NOMO-1 treated with dmso at 0.1 percent for 144 hours (cell line): ENCODE measurements around the gene PCDHB13.
"Not testable (repeated sequence)": the region's sequence is repeated elsewhere in the genome, so short reads cannot be mapped to it uniquely, and the experiment has no call there.

Experiments
- DNase-seq: peaks from one replicate; lab custom pipeline; 2025; ENCODE audit not compliant: unreplicated experiment; lab: John Stamatoyannopoulos, UW

The PCDHB13 gene

DNA sequence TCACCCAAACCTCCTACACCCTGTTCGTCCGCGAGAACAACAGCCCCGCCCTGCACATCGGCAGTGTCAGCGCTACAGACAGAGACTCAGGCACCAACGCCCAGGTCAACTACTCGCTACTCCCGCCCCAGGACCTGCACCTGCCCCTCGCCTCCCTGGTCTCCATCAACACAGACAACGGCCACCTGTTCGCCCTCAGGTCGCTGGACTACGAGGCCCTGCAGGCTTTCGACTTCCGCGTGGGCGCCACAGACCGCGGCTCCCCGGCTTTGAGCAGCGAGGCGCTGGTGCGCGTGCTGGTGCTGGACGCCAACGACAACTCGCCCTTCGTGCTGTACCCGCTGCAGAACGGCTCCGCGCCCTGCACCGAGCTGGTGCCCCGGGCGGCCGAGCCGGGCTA is 12.6 kb upstream of the PCDHB13 start:
- DNase-seq, result not testable (repeated sequence)

DNA sequence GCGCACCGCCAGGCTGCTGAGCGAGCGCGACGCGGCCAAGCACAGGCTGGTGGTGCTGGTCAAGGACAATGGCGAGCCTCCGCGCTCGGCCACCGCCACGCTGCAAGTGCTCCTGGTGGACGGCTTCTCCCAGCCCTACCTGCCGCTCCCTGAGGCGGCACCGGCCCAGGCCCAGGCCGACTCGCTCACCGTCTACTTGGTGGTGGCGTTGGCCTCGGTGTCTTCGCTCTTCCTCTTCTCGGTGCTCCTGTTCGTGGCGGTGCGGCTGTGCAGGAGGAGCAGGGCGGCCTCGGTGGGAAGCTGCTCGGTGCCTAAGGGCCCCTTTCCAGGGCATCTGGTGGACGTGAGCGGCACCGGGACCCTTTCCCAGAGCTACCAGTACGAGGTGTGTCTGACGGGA is 12.1 kb upstream of the PCDHB13 start:
- DNase-seq, result not testable (repeated sequence)

DNA sequence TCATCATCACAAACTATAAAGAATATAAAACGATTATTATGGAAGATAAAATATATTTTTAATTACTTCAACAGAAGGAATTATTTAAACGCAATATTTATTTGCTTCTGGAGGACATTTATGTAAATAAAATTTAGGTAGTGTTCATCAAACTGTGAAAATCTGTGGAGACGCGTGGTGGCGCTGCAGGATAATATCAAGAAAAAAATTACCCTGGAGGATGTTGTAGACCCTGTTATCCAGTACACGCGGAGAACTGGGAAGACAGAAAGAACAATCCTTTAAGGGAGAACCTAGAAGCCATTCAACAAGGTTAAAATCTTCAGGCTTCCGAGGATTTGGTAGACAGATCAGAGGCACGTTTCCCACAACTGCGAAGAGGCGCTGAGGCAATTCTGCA is 5.2 kb upstream of the PCDHB13 start, which contains the start of gene PCDHB12:
TSS of gene PCDHB12 (plus strand) at position 242 of the 400 bp plus-strand sequence. CDS start 189 bp downstream, outside the sequence.
- DNase-seq, result no peak

DNA sequence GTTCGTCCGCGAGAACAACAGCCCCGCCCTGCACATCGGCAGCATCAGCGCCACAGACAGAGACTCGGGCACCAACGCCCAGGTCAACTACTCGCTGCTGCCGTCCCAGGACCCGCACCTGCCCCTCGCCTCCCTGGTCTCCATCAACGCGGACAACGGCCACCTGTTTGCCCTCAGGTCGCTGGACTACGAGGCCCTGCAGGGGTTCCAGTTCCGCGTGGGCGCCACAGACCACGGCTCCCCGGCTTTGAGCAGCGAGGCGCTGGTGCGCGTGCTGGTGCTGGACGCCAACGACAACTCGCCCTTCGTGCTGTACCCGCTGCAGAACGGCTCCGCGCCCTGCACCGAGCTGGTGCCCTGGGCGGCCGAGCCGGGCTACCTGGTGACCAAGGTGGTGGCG is 3.4 kb upstream of the PCDHB13 start:
- DNase-seq, result not testable (repeated sequence)

DNA sequence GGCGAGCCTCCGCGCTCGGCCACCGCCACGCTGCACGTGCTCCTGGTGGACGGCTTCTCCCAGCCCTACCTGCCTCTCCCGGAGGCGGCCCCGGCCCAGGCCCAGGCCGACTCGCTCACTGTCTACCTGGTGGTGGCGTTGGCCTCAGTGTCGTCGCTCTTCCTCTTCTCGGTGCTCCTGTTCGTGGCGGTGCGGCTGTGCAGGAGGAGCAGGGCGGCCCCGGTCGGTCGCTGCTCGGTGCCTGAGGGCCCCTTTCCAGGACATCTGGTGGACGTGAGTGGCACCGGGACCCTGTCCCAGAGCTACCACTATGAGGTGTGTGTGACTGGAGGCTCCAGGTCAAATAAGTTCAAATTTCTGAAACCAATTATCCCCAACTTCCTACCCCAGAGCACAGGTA is 2.9 kb upstream of the PCDHB13 start:
- DNase-seq, result not testable (repeated sequence)

DNA sequence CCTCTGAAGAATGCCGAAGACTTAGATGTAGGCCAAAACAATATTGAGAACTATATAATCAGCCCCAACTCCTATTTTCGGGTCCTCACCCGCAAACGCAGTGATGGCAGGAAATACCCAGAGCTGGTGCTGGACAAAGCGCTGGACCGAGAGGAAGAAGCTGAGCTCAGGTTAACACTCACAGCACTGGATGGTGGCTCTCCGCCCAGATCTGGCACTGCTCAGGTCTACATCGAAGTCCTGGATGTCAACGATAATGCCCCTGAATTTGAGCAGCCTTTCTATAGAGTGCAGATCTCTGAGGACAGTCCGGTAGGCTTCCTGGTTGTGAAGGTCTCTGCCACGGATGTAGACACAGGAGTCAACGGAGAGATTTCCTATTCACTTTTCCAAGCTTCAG is 864 bp downstream of the PCDHB13 start:
- not testable (repeated sequence) for DNase-seq

DNA sequence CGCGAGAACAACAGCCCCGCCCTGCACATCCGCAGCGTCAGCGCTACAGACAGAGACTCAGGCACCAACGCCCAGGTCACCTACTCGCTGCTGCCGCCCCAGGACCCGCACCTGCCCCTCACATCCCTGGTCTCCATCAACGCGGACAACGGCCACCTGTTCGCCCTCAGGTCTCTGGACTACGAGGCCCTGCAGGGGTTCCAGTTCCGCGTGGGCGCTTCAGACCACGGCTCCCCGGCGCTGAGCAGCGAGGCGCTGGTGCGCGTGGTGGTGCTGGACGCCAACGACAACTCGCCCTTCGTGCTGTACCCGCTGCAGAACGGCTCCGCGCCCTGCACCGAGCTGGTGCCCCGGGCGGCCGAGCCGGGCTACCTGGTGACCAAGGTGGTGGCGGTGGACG is 1.8 kb downstream of the PCDHB13 start:
- not testable (repeated sequence) for DNase-seq

DNA sequence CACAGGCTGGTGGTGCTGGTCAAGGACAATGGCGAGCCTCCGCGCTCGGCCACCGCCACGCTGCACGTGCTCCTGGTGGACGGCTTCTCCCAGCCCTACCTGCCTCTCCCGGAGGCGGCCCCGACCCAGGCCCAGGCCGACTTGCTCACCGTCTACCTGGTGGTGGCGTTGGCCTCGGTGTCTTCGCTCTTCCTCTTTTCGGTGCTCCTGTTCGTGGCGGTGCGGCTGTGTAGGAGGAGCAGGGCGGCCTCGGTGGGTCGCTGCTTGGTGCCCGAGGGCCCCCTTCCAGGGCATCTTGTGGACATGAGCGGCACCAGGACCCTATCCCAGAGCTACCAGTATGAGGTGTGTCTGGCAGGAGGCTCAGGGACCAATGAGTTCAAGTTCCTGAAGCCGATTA is 2.3 kb downstream of the PCDHB13 start:
- not testable (repeated sequence) for DNase-seq

DNA sequence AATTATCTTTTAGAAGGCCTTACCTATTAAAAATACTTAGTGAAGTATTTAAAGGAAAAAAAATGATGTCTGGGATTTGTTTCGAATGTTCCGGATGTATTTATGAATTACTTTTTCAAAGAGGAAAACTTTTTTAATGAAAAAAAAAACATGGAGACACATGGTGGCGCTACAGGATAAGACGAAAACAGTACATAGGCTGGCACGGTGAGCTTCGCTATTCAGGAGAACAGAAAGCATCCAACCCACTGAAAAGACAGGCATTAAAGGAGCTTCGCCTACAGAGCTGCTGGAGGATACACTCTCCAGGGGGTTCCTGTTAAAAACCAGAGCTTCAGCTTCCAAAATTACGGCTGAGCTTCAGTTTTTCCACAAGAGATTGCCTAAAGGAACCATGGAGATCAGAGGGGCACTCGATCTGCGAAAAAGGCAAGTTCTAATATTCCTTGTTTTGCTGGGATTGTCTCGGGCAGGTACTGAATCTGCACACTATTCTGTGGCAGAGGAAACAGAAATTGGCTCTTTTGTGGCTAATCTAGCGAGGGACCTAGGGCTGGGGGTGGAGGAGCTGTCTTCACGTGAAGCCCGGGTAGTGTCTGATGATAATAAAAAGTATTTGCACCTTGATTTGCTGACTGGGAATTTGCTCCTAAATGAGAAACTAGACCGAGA is 9.5 kb downstream of the PCDHB13 start, which contains the start of gene PCDHB14:
TSS of gene PCDHB14 (plus strand) at position 232 of the 672 bp plus-strand sequence. CDS start at position 395, 163 bp downstream.
- peak; percentile 16 for DNase-seq

DNA sequence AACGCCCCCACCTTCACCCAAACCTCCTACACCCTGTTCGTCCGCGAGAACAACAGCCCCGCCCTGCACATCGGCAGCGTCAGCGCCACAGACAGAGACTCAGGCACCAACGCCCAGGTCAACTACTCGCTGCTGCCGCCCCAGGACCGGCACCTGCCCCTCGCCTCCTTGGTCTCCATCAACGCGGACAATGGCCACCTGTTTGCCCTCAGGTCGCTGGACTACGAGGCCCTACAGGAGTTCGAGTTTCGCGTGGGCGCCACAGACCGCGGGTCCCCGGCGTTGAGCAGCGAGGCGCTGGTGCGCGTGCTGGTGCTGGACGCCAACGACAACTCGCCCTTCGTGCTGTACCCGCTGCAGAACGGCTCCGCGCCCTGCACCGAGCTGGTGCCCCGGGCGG is 11.1 kb downstream of the PCDHB13 start:
- not testable (repeated sequence) for DNase-seq

DNA sequence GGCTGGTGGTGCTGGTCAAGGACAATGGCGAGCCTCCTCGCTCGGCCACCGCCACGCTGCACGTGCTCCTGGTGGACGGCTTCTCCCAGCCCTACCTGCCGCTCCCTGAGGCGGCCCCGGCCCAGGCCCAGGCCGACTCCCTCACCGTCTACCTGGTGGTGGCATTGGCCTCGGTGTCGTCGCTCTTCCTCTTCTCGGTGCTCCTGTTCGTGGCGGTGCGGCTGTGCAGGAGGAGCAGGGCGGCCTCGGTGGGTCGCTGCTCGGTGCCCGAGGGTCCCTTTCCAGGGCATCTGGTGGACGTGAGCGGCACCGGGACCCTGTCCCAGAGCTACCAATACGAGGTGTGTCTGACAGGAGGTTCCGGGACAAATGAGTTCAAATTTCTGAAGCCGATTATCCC is 11.7 kb downstream of the PCDHB13 start:
- not testable (repeated sequence) for DNase-seq

DNA sequence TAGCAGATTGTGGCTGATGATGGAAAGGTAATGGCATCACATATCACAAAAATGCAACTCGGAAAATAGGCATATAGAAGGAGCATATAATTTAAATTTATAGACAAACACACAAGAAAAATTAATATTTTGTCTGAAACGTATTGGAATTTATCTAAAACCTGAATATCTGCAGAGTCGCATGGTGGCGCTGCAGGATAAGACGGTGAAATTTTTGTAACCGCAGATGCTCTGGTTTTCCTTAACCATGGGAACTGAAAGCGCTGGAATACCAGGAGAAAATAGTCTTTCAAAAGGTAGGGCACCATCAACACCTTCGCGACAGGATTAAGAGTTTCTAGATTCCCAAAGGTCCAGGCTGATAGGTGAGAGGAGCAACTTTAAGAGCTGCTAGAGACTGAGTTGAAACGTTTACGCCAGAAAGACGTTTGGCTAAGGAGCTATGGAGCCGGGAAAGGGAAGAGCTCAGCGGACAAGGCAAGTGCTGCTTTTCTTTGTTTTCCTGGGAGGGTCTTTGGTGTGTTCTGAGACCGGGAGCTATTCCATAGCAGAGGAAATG is 20.5 kb downstream of the PCDHB13 start:
- DNase-seq, result no peak

DNA sequence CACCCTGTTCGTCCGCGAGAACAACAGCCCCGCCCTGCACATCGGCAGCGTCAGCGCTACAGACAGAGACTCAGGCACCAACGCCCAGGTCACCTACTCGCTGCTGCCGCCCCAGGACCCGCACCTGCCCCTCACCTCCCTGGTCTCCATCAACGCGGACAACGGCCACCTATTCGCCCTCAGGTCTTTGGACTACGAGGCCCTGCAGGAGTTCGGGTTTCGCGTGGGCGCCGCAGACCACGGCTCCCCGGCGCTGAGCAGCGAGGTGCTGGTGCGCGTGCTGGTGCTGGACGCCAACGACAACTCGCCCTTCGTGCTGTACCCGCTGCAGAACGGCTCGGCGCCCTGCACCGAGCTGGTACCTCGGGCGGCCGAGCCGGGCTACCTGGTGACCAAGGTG is 22.2 kb downstream of the PCDHB13 start:
- DNase-seq, result not testable (repeated sequence)

DNA sequence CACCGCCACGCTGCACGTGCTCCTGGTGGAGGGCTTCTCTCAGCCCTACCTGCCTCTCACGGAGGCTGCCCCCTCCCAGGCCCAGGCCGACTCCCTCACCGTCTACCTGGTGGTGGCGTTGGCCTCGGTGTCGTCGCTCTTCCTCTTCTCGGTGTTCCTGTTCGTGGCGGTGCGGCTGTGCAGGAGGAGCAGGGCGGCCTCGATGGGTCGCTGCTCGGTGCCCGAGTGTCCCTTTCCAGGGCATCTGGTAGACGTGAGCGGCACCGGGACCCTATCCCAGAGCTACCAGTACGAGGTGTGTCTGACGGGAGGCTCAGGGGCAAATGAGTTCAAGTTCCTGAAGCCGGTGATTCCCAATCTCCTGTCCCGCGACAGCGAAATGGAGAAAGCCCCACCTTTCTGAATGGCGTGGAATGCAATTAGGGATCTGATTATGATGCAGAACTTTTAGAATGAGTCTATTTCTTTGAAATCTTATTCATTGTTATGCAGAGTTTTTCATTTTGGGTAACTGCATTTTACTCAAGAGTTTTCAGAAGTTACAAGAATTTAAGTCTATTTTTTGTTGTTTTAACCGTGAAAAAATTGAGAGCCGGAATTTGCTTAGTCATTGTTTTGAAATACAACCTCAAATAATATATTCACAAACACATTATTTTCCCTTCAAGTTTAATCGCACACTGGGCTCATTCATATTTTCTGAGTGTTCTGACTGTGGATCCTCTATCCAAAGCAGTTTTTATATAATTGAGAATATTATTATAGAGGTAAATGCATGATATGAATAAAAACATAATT is 23.0 kb downstream of the PCDHB13 start:
- no peak for DNase-seq

DNA sequence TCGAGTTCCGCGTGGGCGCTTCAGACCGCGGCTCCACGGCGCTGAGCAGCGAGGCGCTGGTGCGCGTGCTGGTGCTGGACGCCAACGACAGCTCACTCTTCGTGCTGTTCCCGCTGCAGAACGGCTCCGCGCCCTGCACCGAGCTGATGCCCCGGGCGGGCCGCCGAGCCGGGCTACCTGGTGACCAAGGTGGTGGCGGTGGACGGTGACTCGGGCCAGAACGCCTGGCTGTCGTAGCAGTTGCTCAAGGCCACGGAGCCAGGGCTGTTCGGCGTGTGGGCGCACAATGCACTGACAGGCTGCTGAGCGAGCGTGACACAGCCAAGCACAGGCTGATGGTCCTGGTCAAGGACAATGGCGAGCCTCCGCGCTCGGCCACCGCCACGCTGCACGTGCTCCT is 27.8 kb downstream of the PCDHB13 start:
- DNase-seq, result no peak

DNA sequence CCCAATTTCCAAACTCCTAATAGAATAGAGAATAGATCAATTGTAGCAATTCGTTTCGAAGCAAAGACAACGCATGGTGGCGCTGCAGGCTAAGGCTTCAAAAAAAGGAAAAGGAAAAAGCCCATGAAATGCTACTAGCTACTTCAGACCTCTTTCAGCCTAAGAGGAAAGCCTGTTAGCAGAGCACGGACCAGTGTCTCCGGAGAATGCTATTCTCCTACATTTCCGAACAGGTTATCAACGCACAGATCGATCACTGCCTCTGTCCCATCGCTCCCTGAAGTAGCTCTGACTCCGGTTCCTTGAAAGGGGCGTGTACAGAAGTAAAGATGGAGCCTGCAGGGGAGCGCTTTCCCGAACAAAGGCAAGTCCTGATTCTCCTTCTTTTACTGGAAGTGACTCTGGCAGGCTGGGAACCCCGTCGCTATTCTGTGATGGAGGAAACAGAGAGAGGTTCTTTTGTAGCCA is 31.6 kb downstream of the PCDHB13 start, which contains the start of gene PCDHB15:
TSS of gene PCDHB15 (plus strand) at position 146 of the 468 bp plus-strand sequence. CDS start at position 330, 184 bp downstream.
- DNase-seq, result no peak

DNA sequence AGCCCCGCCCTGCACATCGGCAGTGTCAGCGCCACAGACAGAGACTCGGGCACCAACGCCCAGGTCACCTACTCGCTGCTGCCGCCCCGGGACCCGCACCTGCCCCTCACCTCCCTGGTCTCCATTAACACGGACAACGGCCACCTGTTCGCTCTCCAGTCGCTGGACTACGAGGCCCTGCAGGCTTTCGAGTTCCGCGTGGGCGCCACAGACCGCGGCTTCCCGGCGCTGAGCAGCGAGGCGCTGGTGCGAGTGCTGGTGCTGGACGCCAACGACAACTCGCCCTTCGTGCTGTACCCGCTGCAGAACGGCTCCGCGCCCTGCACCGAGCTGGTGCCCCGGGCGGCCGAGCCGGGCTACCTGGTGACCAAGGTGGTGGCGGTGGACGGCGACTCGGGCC is 33.3 kb downstream of the PCDHB13 start:
- DNase-seq, result not testable (repeated sequence)

DNA sequence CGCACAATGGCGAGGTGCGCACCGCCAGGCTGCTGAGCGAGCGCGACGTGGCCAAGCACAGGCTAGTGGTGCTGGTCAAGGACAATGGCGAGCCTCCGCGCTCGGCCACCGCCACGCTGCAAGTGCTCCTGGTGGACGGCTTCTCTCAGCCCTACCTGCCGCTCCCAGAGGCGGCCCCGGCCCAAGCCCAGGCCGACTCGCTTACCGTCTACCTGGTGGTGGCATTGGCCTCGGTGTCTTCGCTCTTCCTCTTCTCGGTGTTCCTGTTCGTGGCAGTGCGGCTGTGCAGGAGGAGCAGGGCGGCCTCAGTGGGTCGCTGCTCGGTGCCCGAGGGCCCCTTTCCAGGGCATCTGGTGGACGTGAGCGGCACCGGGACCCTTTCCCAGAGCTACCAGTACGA is 33.7 kb downstream of the PCDHB13 start:
- not testable (repeated sequence) for DNase-seq

DNA sequence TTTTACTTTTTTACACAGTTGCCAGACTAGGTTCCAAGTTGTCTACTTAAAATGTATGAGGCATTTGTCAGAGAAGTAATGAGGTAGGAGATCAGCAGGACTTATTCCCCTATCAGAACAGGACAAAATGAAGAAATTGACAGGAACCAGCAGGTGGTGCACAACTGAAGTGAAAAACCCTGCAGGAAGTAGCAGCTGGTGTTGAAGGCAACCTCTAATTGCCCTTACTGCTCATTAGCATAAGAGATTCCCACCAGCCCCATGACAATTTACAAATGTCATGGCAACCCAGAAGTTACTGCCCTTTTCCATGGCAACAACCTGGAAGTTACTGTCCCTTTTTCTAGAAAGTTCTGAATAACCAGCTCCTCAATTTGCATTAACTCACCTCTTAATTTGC is 36.9 kb downstream of the PCDHB13 start:
- DNase-seq, result no peak

DNA sequence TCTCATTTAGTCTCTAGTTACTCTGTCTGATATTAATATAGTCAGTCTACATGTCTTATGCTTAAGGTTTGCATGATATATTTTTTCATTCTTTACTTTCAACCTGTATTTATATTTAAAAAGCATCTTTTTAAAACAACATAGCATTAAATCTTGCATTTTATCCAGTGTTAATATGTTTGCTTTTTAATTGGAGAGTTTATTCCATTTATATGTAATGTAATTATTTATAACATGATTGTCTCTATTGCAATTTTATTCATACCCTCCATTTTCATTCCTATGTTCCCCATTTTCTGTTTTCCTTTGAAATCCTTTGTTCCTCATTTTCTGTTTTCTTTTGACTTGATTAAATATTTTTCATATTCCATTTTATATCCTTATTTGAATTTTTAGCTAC is 44.7 kb downstream of the PCDHB13 start:
- DNase-seq, result no peak

DNA sequence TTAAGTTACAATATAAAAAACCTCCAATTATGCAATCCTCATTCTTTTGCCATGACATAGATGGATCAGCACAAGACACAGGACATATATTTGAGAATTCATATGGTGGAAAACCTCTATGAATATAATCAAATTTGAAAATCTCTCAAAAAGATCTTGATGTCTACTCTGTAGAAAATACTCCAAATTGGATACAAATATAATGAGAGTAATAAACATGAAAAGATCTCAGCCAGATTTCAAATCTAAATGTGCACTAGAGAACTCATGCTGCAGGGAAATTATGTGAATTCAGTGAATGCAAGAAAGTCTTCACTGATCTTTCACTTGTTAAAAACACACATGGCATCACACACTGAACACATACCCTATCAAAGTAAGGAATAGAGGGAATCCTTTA is 45.2 kb downstream of the PCDHB13 start:
- DNase-seq, result no peak
